ENCODE data around the gene MYOM1.

Gene MYOM1

GRCh38 chr18:3265564-3266033, 45.8 kb upstream of the MYOM1 start:
- H2AK5ac ChIP-seq (ENCODE audit: low read depth, low read length), result no peak overlapping the region
- H2BK15ac ChIP-seq (ENCODE audit: low read length), result no peak overlapping the region
- H3K23ac ChIP-seq (ENCODE audit: low read depth, low read length, poor library complexity), result no peak overlapping the region
- H2BK120ac ChIP-seq (ENCODE audit: low read depth, low read length), result no peak overlapping the region
- no CpG with 5 or more reads among the region's 3 CpGs for WGBS, 2 donors (ENCODE audit: extremely low coverage in 2 of 2, insufficient read length in 2 of 2, insufficient replicate concordance in 1 of 2)
- no peaks in the 10 kb centered on the region for H3K27me3 ChIP-seq (ENCODE audit: control insufficient read depth in 3 of 3, insufficient read depth in 3 of 3, low read depth in 1 of 3, low read length in 3 of 3)
- H3K36me3 ChIP-seq (replicated peaks in 1 of 2; ENCODE audit: control insufficient read depth in 2 of 2, insufficient read depth in 2 of 2, low read length in 2 of 2), result no peaks in the 10 kb centered on the region
- H3K9me3 ChIP-seq (replicated peaks in 1 of 2; ENCODE audit: control insufficient read depth in 2 of 2, insufficient read depth in 1 of 2, low read depth in 1 of 2, low read length in 2 of 2), result no peaks in the 10 kb centered on the region
- H2AFZ ChIP-seq (ENCODE audit: low read length), result no peak overlapping the region
- no peak overlapping the region for H3K14ac ChIP-seq (ENCODE audit: low read length)
- H3K4me3 ChIP-seq (ENCODE audit: low read length in 2 of 2), result no peak overlapping the region
- no peak overlapping the region for H3K4ac ChIP-seq (ENCODE audit: low read length)
- no peak overlapping the region for H2BK5ac ChIP-seq (ENCODE audit: low read length)
- no peak overlapping the region for H2BK12ac ChIP-seq (ENCODE audit: low read length)
- peaks cover 6 to 8% of the 10 kb centered on the region in 2 donors for H3K4me1 ChIP-seq (ENCODE audit: control insufficient read depth in 2 of 2, insufficient read depth in 1 of 2, low read depth in 1 of 2, low read length in 2 of 2)
- no peak overlapping the region for H4K8ac ChIP-seq (ENCODE audit: low read depth, low read length)
- no peak overlapping the region for H3K9ac ChIP-seq (ENCODE audit: low read depth, low read length, poor library complexity)
- H3K79me1 ChIP-seq (ENCODE audit: low read depth, low read length), result peaks cover 9% of the 10 kb centered on the region
- H4K91ac ChIP-seq (ENCODE audit: low read depth, low read length, poor library complexity), result no peak overlapping the region
- DNase-seq (ENCODE audit: low spot score), result no peak
- H3K4me2 ChIP-seq (ENCODE audit: insufficient read depth, low read length, poor library complexity, severe bottlenecking), result no peak overlapping the region
- H3K27ac ChIP-seq (replicated peaks; ENCODE audit: low read length), result no peak overlapping the region
- no peak overlapping the region for H3K18ac ChIP-seq (ENCODE audit: low read length)

- H2BK12ac ChIP-seq (ENCODE audit: low read length), result no peak overlapping the region
- no peak overlapping the region for H3K18ac ChIP-seq (ENCODE audit: low read length)
- H2BK120ac ChIP-seq (ENCODE audit: low read depth, low read length), result no peak overlapping the region
- H3K23ac ChIP-seq (ENCODE audit: low read depth, low read length, poor library complexity), result no peak overlapping the region
- H2AFZ ChIP-seq (ENCODE audit: low read length), result no peak overlapping the region
- no peak overlapping the region for H4K91ac ChIP-seq (ENCODE audit: low read depth, low read length, poor library complexity)
- no peak overlapping the region for H4K8ac ChIP-seq (ENCODE audit: low read depth, low read length)
- no peak for DNase-seq (ENCODE audit: low spot score)
- H3K4ac ChIP-seq (ENCODE audit: low read length), result no peak overlapping the region
- H3K27me3 ChIP-seq (ENCODE audit: control insufficient read depth in 3 of 3, insufficient read depth in 3 of 3, low read depth in 1 of 3, low read length in 3 of 3), result no peaks in the 10 kb centered on the region
- H3K9ac ChIP-seq (ENCODE audit: low read depth, low read length, poor library complexity), result no peak overlapping the region
- no peak overlapping the region for H3K14ac ChIP-seq (ENCODE audit: low read length)
- peaks cover 6 to 8% of the 10 kb centered on the region in 2 donors for H3K4me1 ChIP-seq (ENCODE audit: control insufficient read depth in 2 of 2, insufficient read depth in 1 of 2, low read depth in 1 of 2, low read length in 2 of 2)
- H2BK15ac ChIP-seq (ENCODE audit: low read length), result no peak overlapping the region
- no peak overlapping the region for H3K4me2 ChIP-seq (ENCODE audit: insufficient read depth, low read length, poor library complexity, severe bottlenecking)
- WGBS, 2 donors (ENCODE audit: extremely low coverage in 2 of 2, insufficient read length in 2 of 2, insufficient replicate concordance in 1 of 2), result no CpG with 5 or more reads among the region's 2 CpGs
- H3K4me3 ChIP-seq (ENCODE audit: low read length in 2 of 2), result no peak overlapping the region
- H3K9me3 ChIP-seq (replicated peaks in 1 of 2; ENCODE audit: control insufficient read depth in 2 of 2, insufficient read depth in 1 of 2, low read depth in 1 of 2, low read length in 2 of 2), result no peaks in the 10 kb centered on the region
- no peak overlapping the region for H3K27ac ChIP-seq (replicated peaks; ENCODE audit: low read length)
- H2AK5ac ChIP-seq (ENCODE audit: low read depth, low read length), result no peak overlapping the region
- H3K79me1 ChIP-seq (ENCODE audit: low read depth, low read length), result peaks cover 9% of the 10 kb centered on the region
- H2BK5ac ChIP-seq (ENCODE audit: low read length), result no peak overlapping the region
- peaks cover 0 to 1% of the 10 kb centered on the region in 2 donors for H3K36me3 ChIP-seq (replicated peaks in 1 of 2; ENCODE audit: control insufficient read depth in 2 of 2, insufficient read depth in 2 of 2, low read length in 2 of 2)
Observed at GRCh38 chr18:3264362-3264761, 44.6 kb upstream of the MYOM1 start.

DNA sequence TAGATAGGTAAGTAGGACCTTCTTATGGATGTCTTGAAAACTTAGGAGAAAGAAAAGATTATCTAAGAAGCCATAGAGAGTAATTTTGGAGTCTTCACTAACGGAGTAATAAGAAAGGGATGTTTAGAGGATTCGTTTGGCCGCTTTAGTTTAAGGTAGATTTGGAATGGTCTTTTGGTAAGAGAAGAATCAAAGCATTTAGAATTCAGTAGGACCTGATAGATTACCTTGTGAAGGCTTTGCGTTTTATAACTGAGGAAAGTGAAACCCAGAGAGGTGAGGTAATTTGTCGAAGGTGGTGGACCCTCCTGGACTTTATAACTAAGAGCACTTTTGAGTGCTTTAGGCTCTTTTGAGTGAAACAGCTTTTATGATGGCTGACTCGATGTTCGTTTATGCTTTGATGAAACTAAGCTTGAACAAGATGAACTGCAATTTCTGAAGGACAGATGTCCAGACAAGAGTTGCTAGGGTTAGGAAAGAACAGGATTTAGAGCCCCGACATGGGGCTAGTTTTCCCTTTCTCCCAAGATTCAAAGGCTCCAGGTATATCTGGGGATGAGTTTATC, 43.4 kb upstream of the MYOM1 start:
- Histone ChIP-seq H3K4ac (ENCODE audit: low read length) (no peak overlapping the region), H2BK15ac (ENCODE audit: low read length) (no peak overlapping the region), H3K14ac (ENCODE audit: low read length) (no peak overlapping the region), H3K36me3 (replicated peaks in 1 of 2; ENCODE audit: control insufficient read depth in 2 of 2, insufficient read depth in 2 of 2, low read length in 2 of 2) (peaks cover 1 to 10% of the 10 kb centered on the region in 2 donors), H4K8ac (ENCODE audit: low read depth, low read length) (no peak overlapping the region), H2BK5ac (ENCODE audit: low read length) (no peak overlapping the region), H2AK5ac (ENCODE audit: low read depth, low read length) (no peak overlapping the region), H3K4me2 (ENCODE audit: insufficient read depth, low read length, poor library complexity, severe bottlenecking) (peak overlapping the region; percentile 92), H3K4me3 (ENCODE audit: low read length in 2 of 2) (peak overlapping the region; percentile 65 to 98), H4K91ac (ENCODE audit: low read depth, low read length, poor library complexity) (no peak overlapping the region), H3K27me3 (ENCODE audit: control insufficient read depth in 3 of 3, insufficient read depth in 3 of 3, low read depth in 1 of 3, low read length in 3 of 3) (no peaks in the 10 kb centered on the region), H3K18ac (ENCODE audit: low read length) (no peak overlapping the region), H2AFZ (ENCODE audit: low read length) (no peak overlapping the region), H2BK120ac (ENCODE audit: low read depth, low read length) (no peak overlapping the region), H3K4me1 (ENCODE audit: control insufficient read depth in 2 of 2, insufficient read depth in 1 of 2, low read depth in 1 of 2, low read length in 2 of 2) (peaks cover 6 to 8% of the 10 kb centered on the region in 2 donors), H3K9ac (ENCODE audit: low read depth, low read length, poor library complexity) (no peak overlapping the region), H3K79me1 (ENCODE audit: low read depth, low read length) (peaks cover 7% of the 10 kb centered on the region), H3K27ac (replicated peaks; ENCODE audit: low read length) (no peak overlapping the region), H3K9me3 (replicated peaks in 1 of 2; ENCODE audit: control insufficient read depth in 2 of 2, insufficient read depth in 1 of 2, low read depth in 1 of 2, low read length in 2 of 2) (no peaks in the 10 kb centered on the region), H2BK12ac (ENCODE audit: low read length) (no peak overlapping the region), H3K23ac (ENCODE audit: low read depth, low read length, poor library complexity) (no peak overlapping the region)
- no CpG with 5 or more reads among the region's 8 CpGs for WGBS, 2 donors (ENCODE audit: extremely low coverage in 2 of 2, insufficient read length in 2 of 2, insufficient replicate concordance in 1 of 2)
- no peak for DNase-seq (ENCODE audit: low spot score)

- Histone ChIP-seq H3K27ac (replicated peaks; ENCODE audit: low read length) (peak overlapping the region; percentile 94), H3K79me1 (ENCODE audit: low read depth, low read length) (peaks cover 7% of the 10 kb centered on the region), H3K23ac (ENCODE audit: low read depth, low read length, poor library complexity) (peak overlapping the region; percentile 97), H3K9ac (ENCODE audit: low read depth, low read length, poor library complexity) (peak overlapping the region; percentile 96), H3K4me3 (ENCODE audit: low read length in 2 of 2) (peak overlapping the region; percentile 65 to 98), H3K9me3 (replicated peaks in 1 of 2; ENCODE audit: control insufficient read depth in 2 of 2, insufficient read depth in 1 of 2, low read depth in 1 of 2, low read length in 2 of 2) (no peaks in the 10 kb centered on the region), H3K4me1 (ENCODE audit: control insufficient read depth in 2 of 2, insufficient read depth in 1 of 2, low read depth in 1 of 2, low read length in 2 of 2) (peaks cover 6 to 8% of the 10 kb centered on the region in 2 donors), H3K18ac (ENCODE audit: low read length) (peak overlapping the region; percentile 79), H3K4ac (ENCODE audit: low read length) (no peak overlapping the region), H2BK120ac (ENCODE audit: low read depth, low read length) (no peak overlapping the region), H4K91ac (ENCODE audit: low read depth, low read length, poor library complexity) (no peak overlapping the region), H2AFZ (ENCODE audit: low read length) (peak overlapping the region; percentile 99), H3K14ac (ENCODE audit: low read length) (no peak overlapping the region), H2BK12ac (ENCODE audit: low read length) (no peak overlapping the region), H3K27me3 (ENCODE audit: control insufficient read depth in 3 of 3, insufficient read depth in 3 of 3, low read depth in 1 of 3, low read length in 3 of 3) (no peaks in the 10 kb centered on the region), H2BK5ac (ENCODE audit: low read length) (peak overlapping the region; percentile 100), H2BK15ac (ENCODE audit: low read length) (no peak overlapping the region), H3K4me2 (ENCODE audit: insufficient read depth, low read length, poor library complexity, severe bottlenecking) (peak overlapping the region; percentile 92), H4K8ac (ENCODE audit: low read depth, low read length) (no peak overlapping the region), H2AK5ac (ENCODE audit: low read depth, low read length) (no peak overlapping the region), H3K36me3 (replicated peaks in 1 of 2; ENCODE audit: control insufficient read depth in 2 of 2, insufficient read depth in 2 of 2, low read length in 2 of 2) (peaks cover 1 to 17% of the 10 kb centered on the region in 2 donors)
- DNase-seq (ENCODE audit: low spot score), result no peak
- no CpG with 5 or more reads among the region's 69 CpGs for WGBS, 2 donors (ENCODE audit: extremely low coverage in 2 of 2, insufficient read length in 2 of 2, insufficient replicate concordance in 1 of 2)
Observed at GRCh38 chr18:3262234-3263131, 42.7 kb upstream of the MYOM1 start.
